Measurements from ENCODE around the gene PTPRJ. TPM values are rescaled to one million over a fixed set of nuclear protein-coding genes. Genes with fewer than 3 reads are reported as not detected.

The PTPRJ gene
- total and polyA plus RNA-seq, 2 donors (not counting 1 experiment from before 2014, with no cell fraction given): 5.3 to 5.8 TPM

DNA sequence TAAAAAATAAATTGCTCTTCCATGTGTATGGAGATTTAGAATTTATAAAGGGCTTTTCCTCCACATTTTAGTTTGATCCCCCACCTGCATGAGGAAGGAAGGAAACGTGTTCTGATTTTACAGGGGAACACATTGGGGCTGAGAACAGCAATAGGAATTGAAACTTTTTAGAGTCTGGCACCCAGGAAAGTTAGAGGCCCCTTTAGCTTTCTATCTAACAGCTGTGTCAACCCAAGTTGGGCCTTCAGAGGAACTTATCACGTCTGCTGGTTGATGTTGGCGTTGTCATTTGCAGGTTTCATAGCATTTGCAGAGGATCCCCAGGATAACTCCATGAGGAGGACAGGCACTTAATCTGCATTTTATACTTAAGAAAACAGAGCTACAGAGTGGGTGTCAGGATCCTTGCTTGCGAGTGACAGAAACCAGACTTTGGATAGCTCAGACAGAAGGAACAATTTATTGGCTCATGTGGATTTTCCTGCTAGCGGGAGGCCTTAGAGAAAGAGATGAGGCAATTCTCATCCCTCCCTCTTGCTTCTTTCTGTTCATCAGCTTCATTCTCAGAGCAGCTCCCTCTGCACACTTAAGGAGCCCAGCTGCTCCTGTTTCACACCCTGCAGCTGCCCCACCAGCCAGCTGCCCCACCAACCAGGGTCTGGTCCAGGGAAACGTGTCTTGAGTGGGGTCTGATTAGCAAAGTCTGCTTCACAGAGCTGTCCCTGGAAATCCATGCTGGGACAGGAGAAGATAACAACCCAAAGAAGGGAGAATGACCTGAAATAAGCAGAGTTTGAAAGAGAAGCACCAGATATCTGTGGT is 143.8 kb downstream of the PTPRJ start:
- no peak overlapping the region for H2AFZ ChIP-seq (ENCODE audit: low read length)
- no peaks in the 10 kb centered on the region for H3K27me3 ChIP-seq (ENCODE audit: control insufficient read depth, insufficient read depth, low read length)
- no peak overlapping the region for H3K4me2 ChIP-seq (ENCODE audit: extremely low read depth, insufficient read depth, low read length)

DNA sequence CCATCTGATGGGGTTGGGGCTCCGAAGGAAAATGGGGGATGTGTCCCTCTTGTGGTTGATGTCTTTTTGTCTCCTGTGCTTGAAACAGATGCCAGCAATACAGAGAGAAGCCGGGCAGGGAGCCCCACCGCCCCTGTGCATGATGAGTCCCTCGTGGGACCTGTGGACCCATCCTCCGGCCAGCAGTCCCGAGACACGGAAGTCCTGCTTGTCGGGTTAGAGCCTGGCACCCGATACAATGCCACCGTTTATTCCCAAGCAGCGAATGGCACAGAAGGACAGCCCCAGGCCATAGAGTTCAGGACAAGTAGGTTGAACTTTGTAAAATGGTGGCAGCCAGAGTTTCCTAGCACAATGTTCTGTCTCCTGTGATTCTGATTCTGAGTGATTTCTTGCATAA is 144.5 kb downstream of the PTPRJ start:
- Histone ChIP-seq H3K9ac (ENCODE audit: insufficient read depth, low read length) (no peak overlapping the region), H3K27me3 (ENCODE audit: control insufficient read depth, insufficient read depth, low read length) (no peaks in the 10 kb centered on the region), H3K27ac (ENCODE audit: insufficient read depth, low read length) (no peak overlapping the region), H3K4me1 (ENCODE audit: control insufficient read depth, extremely low read depth, insufficient read depth, low read length) (no peaks in the 10 kb centered on the region), H3K79me2 (ENCODE audit: control insufficient read depth, insufficient read depth, low read length) (no peaks in the 10 kb centered on the region), H4K20me1 (ENCODE audit: control insufficient read depth, extremely low read depth, insufficient read depth, low read length) (no peaks in the 10 kb centered on the region), H3K36me3 (ENCODE audit: control insufficient read depth, insufficient read depth, low read length) (peaks cover 11% of the 10 kb centered on the region), H2AFZ (ENCODE audit: low read length) (no peak overlapping the region), H3K4me2 (ENCODE audit: extremely low read depth, insufficient read depth, low read length) (no peak overlapping the region), H3K9me3 (ENCODE audit: control insufficient read depth, insufficient read depth, low read depth, low read length) (no peaks in the 10 kb centered on the region), H3K4me3 (replicated peaks in 1 of 4; ENCODE audit: control extremely low read depth in 1 of 4, insufficient read depth in 1 of 4, low read depth in 3 of 4, low read length in 4 of 4) (no peak overlapping the region)
- no peak for TF ChIP-seq CTCF (conservative IDR thresholded peaks at IDR 0.05 in 1 of 2, IDR thresholded peaks at IDR 0.05 in 1 of 2; ENCODE audit: low read depth in 1 of 2, low read length in 2 of 2)
- DNase-seq (ENCODE audit: low read depth in 2 of 2): no peak

More for the DNA sequence above, 143.8 kb downstream of the PTPRJ start:
- Histone ChIP-seq H3K79me2 (ENCODE audit: control insufficient read depth, insufficient read depth, low read length) (no peaks in the 10 kb centered on the region), H3K4me1 (ENCODE audit: control insufficient read depth, extremely low read depth, insufficient read depth, low read length) (no peaks in the 10 kb centered on the region), H3K4me3 (replicated peaks in 1 of 4; ENCODE audit: control extremely low read depth in 1 of 4, insufficient read depth in 1 of 4, low read depth in 3 of 4, low read length in 4 of 4) (no peak overlapping the region), H3K9ac (ENCODE audit: insufficient read depth, low read length) (no peak overlapping the region), H3K36me3 (ENCODE audit: control insufficient read depth, insufficient read depth, low read length) (peaks cover 11% of the 10 kb centered on the region), H3K27ac (ENCODE audit: insufficient read depth, low read length) (no peak overlapping the region), H3K9me3 (ENCODE audit: control insufficient read depth, insufficient read depth, low read depth, low read length) (no peaks in the 10 kb centered on the region), H4K20me1 (ENCODE audit: control insufficient read depth, extremely low read depth, insufficient read depth, low read length) (no peaks in the 10 kb centered on the region)
- TF ChIP-seq EZH2 (IDR thresholded peaks at IDR 0.05; ENCODE audit: low read length, missing control alignments): no peak
- no peak for TF ChIP-seq CTCF (conservative IDR thresholded peaks at IDR 0.05 in 1 of 2, IDR thresholded peaks at IDR 0.05 in 1 of 2; ENCODE audit: low read depth in 1 of 2, low read length in 2 of 2)
- no peak for DNase-seq (ENCODE audit: low read depth in 2 of 2)

GRCh38 chr11:48125866-48126265 is 145.5 kb downstream of the PTPRJ start:
- Histone ChIP-seq H3K79me2 (ENCODE audit: control insufficient read depth, insufficient read depth, low read length) (no peaks in the 10 kb centered on the region), H3K4me3 (replicated peaks in 1 of 4; ENCODE audit: control extremely low read depth in 1 of 4, insufficient read depth in 1 of 4, low read depth in 3 of 4, low read length in 4 of 4) (no peak overlapping the region), H3K27ac (ENCODE audit: insufficient read depth, low read length) (no peak overlapping the region), H2AFZ (ENCODE audit: low read length) (no peak overlapping the region), H3K36me3 (ENCODE audit: control insufficient read depth, insufficient read depth, low read length) (peaks cover 11% of the 10 kb centered on the region), H3K27me3 (ENCODE audit: control insufficient read depth, insufficient read depth, low read length) (no peaks in the 10 kb centered on the region), H3K4me2 (ENCODE audit: extremely low read depth, insufficient read depth, low read length) (no peak overlapping the region), H3K4me1 (ENCODE audit: control insufficient read depth, extremely low read depth, insufficient read depth, low read length) (no peaks in the 10 kb centered on the region), H3K9me3 (ENCODE audit: control insufficient read depth, insufficient read depth, low read depth, low read length) (no peaks in the 10 kb centered on the region), H4K20me1 (ENCODE audit: control insufficient read depth, extremely low read depth, insufficient read depth, low read length) (no peaks in the 10 kb centered on the region), H3K9ac (ENCODE audit: insufficient read depth, low read length) (no peak overlapping the region)
- DNase-seq (ENCODE audit: low read depth in 2 of 2): no peak
- TF ChIP-seq CTCF (conservative IDR thresholded peaks at IDR 0.05 in 1 of 2, IDR thresholded peaks at IDR 0.05 in 1 of 2; ENCODE audit: low read depth in 1 of 2, low read length in 2 of 2) (no peak), EZH2 (IDR thresholded peaks at IDR 0.05; ENCODE audit: low read length, missing control alignments) (no peak)
